GM18909 (cell line): ENCODE measurements around the gene CDHR2.
"Not testable (repeated sequence)": the region's sequence is repeated elsewhere in the genome, so short reads cannot be mapped to it uniquely, and the experiment has no call there.

ENCODE experiments used
- ATAC-seq: cut with Tn5 transposase; IDR thresholded peaks from one replicate; pipeline ENCODE4 v1.9.1; 2021; ENCODE audit warnings: mild to moderate bottlenecking; ENCODE audit not compliant: unreplicated experiment, poor library complexity

Gene CDHR2

DNA sequence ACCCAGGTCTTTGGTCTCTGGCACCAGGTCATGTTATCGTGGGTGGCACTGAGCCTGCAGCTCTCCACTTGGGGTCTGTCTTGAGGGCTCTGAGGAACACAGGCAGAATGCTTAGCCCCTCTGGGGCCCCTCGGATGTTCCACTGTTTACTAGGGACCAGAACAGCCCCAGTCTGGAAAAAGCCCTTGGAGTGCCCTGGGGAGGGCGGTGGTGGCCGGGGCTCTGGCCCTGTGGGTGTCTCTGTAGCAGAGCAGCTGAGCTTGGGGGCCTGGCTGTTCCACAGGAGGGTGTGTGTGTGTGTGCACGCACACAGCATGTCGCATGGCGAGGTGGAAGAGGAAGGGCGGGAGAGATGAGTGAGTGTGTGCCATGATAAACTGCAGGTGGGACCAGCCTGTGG is 45.4 kb downstream of the CDHR2 start:
- ATAC-seq, result no peak

DNA sequence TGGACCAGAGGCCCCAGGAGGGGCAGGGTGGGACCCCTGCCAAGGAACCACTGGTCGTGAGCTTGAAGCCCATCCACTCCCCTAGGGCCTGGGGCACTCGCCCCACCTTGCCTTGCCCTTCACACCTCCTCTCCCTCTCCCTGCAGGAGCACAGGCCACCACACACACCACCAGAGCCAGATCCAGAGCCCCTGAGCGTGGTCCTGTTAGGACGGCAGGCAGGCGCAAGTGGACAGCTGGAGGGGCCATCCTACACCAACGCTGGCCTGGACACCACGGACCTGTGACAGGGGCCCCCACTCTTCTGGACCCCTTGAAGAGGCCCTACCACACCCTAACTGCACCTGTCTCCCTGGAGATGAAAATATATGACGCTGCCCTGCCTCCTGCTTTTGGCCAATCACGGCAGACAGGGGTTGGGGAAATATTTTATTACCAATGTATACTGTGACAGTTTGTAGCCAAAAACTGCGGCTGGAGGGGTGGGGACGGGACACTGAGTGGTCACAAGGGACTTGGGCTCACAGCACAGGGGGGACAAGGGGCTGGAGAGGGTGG is 46.3 kb downstream of the CDHR2 start:
- ATAC-seq, result no peak

DNA sequence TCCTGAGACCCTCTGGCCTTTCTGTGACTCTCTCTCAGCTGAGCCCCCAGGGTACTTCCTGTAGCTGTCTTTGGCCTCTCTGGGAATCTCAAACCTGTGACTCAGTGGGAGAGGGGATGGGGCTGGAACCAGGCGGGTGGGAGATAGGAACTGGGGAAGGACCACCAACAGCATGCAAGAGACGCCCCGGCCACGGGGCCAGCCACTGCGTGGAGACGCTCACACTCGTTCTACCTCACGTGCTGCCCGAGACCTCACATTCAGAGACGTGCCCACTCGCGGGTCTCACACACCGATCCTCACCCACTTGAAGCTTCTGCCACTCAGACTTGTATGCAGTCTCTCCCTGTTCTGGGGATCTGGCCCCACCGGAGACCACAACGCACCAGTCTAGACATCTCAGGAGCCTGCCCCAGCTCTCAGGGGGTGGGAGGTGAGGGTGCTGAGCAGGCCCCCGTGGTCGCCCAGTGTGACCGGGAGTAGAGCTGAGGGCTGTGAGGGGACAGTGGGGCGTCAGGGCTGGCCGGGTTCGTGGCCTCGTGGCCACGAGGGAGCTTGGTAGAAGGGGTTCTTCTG is 47.0 kb downstream of the CDHR2 start:
- no peak for ATAC-seq

DNA sequence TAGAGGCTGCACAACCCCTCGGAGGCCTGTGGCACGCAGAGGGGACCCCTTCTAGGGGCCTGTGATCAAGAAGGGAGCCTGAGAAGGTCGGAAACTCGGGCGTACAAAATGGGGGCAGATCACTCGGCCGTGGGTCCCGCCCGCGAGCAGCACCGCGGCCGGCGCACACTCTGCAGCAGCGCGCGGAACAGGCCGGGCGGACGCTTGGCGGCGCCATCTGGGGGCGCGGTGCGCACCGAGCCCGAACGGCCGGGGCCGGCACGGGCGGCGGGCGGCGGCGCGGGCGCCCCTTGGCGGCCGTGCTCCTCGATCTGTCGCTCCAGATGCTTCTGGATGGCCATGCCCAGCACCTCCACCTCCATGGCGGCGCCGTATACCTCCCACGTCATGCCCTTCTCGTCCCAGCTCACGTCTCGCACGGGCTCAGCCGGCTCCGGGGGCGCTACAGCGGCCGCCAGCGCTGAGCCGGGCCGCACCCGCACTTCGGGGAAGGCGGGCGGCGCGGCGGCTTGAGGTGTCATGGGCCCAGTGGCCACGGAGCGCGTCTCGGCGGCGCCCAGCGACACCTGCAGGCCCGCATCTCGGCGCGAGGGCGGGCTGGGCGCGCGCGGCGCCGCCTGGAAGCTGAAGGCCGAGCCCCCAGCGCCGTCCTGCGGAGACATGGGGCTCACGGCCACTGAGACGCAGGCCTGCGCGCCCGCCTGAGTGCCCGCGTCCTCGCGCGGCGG is 47.7 kb downstream of the CDHR2 start:
- peak; percentile 75 for ATAC-seq

DNA sequence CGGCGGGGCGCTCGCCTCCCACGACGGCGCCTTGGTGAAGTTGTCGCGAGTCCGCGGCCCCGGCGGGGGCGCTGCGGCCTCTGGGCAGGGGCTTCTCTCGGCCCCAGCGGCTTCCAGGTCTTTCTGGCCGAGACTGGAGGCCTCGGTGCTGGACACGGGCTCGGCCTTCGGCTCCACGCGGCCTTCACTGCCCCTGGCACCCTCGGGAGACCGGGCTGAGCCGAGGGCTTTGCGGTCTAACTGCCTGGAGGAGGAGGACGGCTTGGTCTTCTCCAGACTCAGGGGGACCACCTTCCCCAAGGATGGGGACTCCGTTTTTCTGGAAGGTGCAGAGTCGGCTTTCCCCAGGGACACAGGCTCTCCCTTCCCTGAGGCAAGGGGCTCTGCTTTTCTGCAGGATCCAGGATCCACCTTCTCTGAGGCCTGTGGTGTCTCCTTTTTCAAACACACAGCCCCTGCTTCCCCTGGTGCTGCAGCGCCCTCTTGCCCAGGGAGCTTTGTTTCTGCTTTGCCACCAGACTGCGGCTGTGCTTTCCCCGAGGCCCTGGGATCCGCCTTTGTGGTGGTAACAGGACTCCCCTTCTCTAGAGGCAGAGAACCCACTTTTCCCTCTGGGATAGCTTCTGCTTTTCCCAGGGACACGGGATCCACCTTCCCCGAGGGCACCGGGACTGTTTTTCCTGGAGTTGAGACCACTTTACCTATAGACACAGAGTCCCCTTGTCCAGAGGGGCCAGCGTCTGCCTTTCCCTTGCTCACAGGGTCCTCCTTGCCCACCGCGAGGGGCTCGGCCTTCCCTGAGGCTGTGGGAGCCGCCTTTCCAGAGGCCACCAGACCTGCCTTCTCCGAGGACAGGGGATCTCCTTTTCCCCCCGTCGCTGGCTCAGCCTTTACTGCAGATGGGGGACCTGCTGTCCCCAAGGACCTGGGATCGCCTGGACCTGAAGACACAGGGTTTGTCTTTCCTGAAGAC is 48.6 kb downstream of the CDHR2 start:
- ATAC-seq, result no peak

DNA sequence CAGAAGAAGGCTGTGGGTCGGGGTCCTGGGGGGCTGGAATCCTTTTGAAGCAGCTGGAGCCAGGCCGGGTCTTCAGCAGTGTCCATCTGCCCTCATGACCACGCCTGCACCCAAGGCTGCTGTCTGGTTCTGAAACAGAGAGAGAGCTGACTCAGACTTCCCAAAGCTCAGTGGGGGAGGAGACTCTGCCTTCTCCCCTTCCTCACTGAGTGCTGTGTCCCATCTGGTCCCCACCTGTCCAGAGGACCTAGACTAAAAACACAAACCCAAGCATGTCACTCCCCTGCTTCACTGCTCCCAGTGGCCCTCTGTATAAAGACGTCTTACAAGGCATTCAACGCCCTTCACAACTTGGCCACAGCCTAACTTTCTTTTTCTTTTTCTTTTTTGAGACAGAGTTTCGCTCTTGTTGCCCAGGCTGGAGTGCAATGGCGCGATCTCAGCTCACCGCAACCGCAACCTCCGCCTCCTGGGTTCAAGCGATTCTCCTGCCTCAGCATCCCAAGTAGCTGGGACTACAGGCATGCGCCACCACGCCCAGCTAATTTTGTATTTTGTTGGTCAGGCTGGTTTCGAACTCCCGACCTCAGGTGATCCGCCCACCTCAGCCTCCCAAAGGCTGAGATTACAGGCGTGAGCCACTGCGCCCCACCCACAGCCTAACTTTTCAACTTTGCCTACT is 50.7 kb downstream of the CDHR2 start:
- not testable (repeated sequence) for ATAC-seq

DNA sequence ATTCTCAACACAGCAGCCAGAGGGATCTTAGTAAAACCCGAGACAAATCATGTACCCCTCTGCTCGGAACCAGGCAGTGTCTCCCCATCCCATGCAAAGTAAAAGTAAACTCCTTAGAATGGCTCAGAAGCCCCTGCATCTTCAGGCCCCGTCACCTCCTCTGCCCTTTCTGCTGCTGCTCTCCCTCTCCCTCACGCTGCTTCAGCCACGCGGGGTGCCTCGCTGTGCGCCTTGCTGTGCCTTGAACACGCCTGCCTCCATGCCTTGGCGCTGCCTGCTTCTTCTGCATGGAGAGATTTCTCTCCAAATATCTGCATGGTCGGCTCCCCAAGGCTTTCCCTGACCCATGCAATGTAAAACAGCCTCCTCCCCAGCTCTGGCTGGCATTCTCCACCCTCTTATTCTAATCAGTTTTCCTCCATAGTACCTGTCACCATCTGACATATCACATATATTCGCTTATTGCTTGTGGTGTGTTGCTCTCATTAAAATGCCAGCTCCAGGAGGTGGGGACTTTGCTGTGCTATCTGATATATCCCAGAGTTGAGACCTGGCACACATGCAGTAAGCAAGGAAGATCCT is 52.9 kb downstream of the CDHR2 start:
- ATAC-seq, result no peak

DNA sequence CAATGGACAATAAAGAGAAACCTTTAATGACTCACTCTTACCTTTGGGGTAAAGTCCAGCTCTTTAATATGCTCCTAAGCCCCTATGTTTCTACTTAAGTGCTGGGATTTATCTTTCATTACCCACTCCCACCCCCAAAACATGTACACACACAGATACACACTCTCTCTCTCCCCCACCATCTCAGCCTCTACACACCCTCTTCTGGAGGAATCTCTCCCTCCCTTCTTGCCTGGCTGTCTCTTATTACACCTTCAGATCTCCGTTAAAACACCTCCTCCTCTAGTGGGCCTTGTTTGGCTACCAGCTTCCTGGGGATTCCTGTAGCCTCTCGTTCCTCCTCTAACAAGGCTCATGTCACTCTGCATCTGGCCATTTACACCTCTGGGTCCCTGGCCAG is 53.9 kb downstream of the CDHR2 start:
- no peak for ATAC-seq

DNA sequence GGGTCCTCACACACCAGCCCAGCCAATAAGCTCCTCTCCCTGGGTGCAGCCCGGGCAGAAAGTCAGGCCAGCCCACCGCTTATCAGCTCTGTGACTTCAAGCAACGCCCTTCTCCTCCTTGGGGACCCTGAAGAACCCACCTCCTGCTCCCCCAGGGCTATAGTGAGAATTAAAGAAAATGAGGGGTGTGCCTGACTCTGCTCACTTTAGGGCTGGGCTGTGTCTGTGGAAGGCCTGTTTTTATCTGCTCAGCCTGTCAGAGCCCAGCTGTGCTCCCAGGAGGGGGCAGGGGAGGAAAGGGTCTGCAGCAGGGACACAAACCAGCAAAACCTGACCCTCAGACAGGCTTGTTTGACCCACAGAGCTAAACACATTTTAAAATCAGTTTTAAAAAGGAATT is 56.9 kb downstream of the CDHR2 start:
- ATAC-seq, result no peak

DNA sequence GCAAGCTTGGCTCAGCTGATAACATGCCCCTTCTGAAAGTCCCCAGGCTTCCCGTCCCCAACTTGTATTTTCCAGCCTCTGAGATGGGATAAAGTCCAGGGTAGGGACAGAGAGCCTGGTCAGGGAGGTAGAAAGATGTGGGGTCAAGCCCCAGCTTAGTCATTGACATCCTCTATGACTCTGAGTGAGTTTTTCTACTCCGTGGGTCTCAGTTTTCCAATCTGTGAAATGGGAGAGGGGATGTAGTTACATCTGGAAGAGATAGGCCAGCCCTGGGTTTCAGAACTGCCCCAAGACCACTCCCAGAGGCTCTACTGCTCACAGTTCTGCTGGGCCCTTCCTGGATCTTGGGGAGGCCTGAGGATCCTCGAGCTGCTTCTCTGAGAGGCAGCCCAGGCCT is 57.7 kb downstream of the CDHR2 start:
- no peak for ATAC-seq

DNA sequence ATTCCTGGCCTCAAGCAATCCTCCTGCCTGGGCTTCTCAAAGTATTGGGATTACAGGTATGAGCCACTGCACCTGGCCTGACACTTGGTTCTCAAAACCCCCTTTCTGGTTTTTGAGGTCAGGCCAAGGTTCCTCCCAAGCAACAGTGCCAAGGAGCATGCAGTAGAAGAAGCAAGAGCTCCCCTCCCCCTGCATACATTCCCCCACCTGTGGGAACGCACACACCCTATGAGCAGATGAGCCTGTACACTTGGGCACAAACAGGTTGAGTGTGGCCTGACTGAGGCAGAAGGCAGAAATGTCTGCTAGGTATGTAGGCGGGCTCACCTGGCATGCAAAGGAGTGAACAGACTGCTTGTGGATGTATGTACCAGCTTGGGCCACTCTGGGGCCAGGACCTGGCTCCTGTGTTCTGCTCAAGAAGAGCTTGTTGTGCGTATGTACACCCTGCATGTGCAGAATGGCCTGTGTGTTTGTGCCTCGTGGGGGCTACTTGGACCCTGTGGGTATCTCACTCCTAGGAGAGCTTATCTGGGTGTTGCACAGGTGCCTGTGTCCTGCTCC is 59.1 kb downstream of the CDHR2 start:
- ATAC-seq, result no peak

DNA sequence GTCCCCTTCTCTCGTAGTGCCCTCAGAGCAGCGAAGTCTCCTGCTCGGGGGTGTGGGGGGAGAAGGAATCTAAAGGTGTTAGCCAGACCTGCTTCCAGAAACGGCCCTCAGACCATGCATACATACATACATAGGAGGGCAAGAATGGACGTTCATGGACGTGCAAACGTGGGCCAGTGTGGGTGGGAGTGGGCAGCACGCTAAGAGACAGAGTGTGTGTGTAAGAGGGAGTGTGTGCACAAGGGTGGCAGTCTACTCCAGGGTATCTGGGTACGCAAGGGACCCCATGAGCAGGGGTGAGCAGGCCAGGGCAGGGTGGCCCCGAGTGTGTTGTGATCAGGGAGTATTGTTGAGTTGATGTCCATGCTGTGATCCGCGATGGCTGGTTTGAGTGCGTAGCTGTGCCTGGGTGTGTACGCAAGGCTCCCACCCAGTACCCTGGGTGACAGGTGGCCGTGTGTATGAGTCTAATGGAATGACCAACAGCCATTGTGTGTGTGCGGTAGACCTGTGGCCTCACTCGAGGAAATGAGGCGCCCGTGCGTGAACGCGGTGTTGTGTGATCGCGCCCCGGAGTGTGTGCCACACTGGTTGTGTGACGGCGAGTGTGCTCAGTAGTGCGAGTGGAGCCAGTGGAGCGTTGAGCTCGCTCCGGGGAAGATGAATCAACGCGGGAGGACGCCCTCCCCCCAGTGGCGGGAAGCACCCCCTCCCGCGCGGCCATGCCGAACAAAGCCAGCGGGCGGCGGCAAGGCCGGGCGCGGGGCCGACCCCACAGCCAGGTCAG is 60.0 kb downstream of the CDHR2 start:
- peak; percentile 25 for ATAC-seq

DNA sequence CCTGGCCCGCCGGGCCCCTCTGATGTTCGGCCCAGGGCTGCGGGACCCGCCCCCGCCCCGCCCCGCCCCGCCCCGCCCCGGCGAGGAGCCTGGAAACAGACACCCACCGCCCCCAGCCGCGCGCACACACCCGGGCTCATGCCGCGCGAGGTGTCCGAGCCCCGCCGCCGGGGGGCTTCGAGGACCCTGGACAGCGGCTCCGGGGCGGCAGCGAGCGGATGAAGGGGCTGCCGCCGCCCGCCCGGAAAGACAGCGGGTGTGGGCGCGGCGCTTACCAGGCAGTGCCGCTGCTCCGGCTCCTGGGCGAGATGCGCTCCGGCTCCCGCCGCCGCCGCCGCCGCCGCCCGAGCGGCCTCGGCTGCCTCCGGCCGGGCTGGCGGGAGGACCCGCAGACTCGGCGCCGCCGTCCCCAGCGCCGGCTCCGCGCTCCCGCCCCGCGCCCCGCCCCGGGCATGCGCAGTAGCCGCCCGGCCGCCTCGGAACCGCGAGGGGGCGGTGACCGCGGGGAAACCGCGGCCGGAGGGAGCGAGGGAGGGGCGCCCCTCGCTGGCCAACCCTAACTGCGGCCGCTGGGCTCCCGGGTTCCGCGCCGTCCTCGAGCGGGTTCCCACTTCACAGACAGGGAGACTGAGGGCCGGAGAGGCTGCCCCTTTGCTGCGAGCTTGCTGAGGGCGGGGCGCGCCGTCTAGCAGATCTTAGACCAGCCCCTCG is 60.7 kb downstream of the CDHR2 start, which contains the start of gene GPRIN1:
Gene GPRIN1, minus strand, starts transcription at position 433 of the 711 bp plus-strand sequence. CDS start 10,322 bp downstream, outside the sequence.
- ATAC-seq, result peak; percentile 75

DNA sequence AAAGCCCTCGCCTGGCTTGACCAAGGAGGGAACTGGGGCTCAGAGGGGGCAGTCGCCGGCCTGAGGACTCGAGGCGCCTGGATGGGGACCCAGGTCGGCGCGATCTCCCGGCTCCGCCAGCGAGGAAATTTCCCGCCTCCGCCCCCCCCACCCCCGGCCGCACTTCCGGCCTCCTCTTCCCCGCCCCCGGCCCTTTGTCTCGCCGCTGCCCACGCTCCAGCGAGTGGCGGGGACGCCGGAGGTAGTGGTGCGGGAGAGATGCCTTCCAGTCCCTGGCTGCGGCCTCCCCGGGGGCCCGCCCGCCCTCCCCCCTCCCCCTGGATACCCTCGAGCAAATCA is 61.3 kb downstream of the CDHR2 start:
- no peak for ATAC-seq

DNA sequence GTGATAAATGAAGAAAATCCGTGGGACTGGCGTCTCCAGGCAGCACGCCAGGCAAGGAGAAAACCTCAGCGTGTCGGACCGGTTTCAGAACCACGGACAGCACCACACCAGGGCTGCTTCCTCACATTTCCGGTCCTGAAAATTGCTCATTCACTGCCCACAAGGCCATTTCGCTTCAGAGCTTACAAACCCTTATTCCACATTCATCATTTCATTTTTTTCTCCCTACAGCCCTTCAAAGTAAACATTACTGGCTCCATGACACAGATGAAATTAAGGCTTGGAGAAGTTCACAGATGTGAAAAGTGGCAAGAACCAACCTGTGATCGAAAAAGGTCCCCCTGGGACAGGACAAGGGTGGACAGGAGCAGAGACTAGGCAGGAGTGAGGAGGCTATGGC is 62.3 kb downstream of the CDHR2 start:
- ATAC-seq, result no peak

DNA sequence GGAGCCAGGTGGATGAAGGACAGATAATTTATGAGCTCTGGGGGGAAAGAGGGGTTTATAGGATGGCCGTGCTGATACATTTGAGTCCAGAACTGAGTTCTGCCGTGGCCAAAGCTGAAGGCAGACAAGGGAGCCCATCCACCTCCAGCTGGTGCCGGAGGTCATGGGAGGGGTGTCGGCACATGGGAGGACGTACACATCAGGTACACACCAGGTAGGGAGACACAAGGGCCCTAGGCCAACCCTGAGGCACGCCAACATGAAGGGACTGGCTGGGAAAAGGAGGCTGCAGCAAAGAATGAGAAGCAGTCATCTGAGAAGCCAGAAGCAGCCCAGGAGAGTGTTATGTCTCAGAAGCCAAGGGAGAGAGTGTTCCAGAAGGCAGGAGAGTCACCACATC is 62.9 kb downstream of the CDHR2 start:
- no peak for ATAC-seq

DNA sequence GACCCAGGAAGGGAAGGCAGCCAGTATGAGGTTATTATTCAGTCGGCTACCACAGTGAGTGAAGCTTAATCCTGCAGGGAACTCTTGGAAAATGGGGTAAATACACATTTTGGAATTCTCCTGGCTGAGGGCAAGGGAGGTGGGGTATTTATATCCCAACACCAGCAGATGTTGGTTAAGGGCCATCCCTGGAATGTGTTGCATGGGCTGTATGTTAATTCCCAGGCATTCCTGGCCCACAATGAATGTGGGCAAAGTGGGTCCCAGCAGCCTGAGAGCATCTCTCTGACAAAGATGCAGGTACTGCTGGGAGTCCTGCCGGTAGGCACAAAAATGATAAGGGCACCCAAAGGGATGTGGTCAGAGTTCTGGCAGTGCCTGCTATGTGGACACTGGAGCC is 63.7 kb downstream of the CDHR2 start:
- ATAC-seq, result no peak

DNA sequence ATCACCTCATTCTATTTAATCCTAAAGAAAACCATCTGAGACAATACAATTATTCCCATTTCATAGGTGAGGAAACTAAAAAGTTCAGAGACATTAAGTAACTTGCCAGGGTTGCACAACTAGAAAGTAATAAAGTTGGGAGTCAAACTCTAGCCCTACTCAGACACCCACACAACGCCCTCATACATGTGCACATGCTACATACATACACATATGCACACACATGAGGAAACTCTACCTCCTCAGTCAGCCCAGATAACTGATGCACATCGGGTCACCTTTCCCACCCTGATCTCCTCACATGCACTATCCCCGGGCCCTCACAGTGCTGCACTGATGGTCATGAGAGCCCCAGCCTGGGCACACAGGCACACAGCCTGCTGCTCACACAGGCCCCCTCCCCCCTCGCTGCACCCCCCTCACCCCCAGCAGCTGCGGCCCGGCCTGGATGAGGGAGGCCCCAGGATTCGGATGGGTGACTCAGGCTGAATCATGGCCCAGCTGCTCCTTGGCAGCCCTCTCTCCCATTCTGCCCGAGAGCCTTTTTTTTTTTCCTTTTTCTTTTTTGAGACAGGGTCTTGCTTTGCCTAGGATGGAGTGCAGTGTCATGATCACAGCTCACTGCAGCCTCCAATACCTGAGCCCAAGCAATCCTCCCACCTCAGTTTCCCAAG is 65.8 kb downstream of the CDHR2 start:
- no peak for ATAC-seq
